GM12892 (cell line): ENCODE data around the gene RHOV.
A peak's percentile ranks its signal among the peaks of the same experiment; 100 is the strongest.

Source experiments
- DNase-seq: peaks from one replicate; pipeline ENCODE4 v3.0.0; 2011; ENCODE audit not compliant: insufficient read length
- FAIRE-seq: peaks from 2 replicates; lab custom pipeline; 2011; peaks lifted over from hg19 to GRCh38; lab: Jason Lieb, UNC
- POLR2A ChIP-seq: IDR thresholded peaks from 2 replicates; pipeline ENCODE4 v1.6.1; 2011; ENCODE audit warnings: low read depth, low read length, control low read depth
- POLR2AphosphoS5 ChIP-seq: IDR thresholded peaks from 2 replicates; pipeline ENCODE4 v1.6.1; 2011; ENCODE audit warnings: low read depth, low read length, control low read depth
- TAF1 ChIP-seq: IDR thresholded peaks from 2 replicates; pipeline ENCODE4 v1.6.1; 2011; ENCODE audit warnings: low read depth, mild to moderate bottlenecking, control low read depth, low read length, borderline replicate concordance

The RHOV gene

DNA sequence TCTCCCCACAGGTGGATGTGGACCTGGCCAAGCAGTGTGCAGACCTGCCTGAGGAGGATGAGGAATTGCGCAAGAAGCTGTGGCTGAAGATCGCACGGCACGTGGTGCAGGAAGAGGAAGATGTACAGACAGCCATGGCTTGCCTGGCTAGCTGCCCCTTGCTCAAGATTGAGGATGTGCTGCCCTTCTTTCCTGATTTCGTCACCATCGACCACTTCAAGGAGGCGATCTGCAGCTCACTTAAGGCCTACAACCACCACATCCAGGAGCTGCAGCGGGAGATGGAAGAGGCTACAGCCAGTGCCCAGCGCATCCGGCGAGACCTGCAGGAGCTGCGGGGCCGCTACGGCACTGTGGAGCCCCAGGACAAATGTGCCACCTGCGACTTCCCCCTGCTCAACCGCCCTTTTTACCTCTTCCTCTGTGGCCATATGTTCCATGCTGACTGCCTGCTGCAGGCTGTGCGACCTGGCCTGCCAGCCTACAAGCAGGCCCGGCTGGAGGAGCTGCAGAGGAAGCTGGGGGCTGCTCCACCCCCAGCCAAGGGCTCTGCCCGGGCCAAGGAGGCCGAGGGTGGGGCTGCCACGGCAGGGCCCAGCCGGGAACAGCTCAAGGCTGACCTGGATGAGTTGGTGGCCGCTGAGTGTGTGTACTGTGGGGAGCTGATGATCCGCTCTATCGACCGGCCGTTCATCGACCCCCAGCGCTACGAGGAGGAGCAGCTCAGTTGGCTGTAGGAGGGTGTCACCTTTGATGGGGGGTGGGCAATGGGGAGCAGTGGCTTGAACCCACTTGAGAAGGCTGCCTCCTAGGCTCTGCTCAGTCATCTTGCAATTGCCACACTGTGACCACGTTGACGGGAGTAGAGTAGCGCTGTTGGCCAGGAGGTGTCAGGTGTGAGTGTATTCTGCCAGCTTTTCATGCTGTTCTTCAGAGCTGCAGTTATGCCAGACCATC lies 28.8 kb upstream of the RHOV start:
- DNase-seq (no peak), FAIRE-seq (no peak)
- no peak for TF ChIP-seq POLR2AphosphoS5
- no peak for TF ChIP-seq POLR2A
- no peak for TF ChIP-seq TAF1

DNA sequence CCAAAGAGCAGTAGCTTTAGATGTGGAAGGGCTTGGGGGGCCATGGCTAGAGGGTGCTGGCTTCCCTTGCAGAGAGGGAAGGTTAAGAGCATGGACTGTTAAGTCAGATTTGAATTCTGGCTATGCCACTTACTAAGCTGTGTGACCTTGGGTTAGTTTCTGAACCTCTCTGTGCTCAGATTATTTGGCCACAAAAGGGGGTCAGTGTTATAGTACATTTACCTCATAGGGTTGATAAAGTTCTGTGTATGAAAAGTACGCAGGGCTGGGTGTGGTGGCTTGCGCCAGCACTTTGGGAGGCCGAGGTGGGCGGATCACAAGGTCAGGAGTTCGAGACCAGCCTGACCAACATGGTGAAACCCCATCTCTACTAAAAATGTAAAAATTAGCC lies 27.0 kb upstream of the RHOV start:
- FAIRE-seq = no peak
- DNase-seq = no peak
- TF ChIP-seq POLR2A = no peak

DNA sequence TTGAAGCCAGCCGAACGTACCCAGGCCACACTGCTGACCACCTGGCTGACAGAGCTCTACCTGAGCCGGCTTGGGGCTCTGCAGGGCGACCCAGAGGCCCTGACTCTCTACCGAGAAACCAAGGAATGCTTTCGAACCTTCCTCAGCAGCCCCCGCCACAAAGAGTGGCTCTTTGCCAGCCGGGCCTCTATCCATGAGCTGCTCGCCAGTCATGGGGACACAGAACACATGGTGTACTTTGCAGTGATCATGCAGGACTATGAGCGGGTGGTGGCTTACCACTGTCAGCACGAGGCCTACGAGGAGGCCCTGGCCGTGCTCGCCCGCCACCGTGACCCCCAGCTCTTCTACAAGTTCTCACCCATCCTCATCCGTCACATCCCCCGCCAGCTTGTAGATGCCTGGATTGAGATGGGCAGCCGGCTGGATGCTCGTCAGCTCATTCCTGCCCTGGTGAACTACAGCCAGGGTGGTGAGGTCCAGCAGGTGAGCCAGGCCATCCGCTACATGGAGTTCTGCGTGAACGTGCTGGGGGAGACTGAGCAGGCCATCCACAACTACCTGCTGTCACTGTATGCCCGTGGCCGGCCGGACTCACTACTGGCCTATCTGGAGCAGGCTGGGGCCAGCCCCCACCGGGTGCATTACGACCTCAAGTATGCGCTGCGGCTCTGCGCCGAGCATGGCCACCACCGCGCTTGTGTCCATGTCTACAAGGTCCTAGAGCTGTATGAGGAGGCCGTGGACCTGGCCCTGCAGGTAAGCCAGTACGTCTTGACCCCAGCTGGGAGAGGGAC lies 26.4 kb upstream of the RHOV start:
- no peak for DNase-seq
- FAIRE-seq = no peak
- no peak for TF ChIP-seq POLR2A
- no peak for TF ChIP-seq POLR2AphosphoS5
- TF ChIP-seq TAF1 = no peak

DNA sequence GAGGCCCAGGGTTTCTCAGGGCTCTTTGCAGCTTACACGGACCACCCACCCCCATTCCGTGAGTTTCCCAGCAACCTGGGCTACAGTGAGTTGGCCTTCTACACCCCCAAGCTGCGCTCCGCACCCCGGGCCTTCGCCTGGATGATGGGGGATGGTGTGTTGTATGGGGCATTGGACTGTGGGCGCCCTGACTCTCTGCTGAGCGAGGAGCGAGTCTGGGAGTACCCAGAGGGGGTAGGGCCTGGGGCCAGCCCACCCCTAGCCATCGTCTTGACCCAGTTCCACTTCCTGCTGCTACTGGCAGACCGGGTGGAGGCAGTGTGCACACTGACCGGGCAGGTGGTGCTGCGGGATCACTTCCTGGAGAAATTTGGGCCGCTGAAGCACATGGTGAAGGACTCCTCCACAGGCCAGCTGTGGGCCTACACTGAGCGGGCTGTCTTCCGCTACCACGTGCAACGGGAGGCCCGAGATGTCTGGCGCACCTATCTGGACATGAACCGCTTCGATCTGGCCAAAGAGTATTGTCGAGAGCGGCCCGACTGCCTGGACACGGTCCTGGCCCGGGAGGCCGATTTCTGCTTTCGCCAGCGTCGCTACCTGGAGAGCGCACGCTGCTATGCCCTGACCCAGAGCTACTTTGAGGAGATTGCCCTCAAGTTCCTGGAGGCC lies 25.6 kb upstream of the RHOV start:
- TF ChIP-seq POLR2AphosphoS5 (no peak), TAF1 (no peak), POLR2A (no peak)
- DNase-seq (no peak), FAIRE-seq (no peak)

- peak; percentile 65 for DNase-seq
- no peak for TF ChIP-seq POLR2AphosphoS5
- no peak for TF ChIP-seq POLR2A
- no peak for TF ChIP-seq TAF1
- no peak for FAIRE-seq
Measured at GRCh38 chr15:40894681-40895448, 20.8 kb upstream of the RHOV start.

DNA sequence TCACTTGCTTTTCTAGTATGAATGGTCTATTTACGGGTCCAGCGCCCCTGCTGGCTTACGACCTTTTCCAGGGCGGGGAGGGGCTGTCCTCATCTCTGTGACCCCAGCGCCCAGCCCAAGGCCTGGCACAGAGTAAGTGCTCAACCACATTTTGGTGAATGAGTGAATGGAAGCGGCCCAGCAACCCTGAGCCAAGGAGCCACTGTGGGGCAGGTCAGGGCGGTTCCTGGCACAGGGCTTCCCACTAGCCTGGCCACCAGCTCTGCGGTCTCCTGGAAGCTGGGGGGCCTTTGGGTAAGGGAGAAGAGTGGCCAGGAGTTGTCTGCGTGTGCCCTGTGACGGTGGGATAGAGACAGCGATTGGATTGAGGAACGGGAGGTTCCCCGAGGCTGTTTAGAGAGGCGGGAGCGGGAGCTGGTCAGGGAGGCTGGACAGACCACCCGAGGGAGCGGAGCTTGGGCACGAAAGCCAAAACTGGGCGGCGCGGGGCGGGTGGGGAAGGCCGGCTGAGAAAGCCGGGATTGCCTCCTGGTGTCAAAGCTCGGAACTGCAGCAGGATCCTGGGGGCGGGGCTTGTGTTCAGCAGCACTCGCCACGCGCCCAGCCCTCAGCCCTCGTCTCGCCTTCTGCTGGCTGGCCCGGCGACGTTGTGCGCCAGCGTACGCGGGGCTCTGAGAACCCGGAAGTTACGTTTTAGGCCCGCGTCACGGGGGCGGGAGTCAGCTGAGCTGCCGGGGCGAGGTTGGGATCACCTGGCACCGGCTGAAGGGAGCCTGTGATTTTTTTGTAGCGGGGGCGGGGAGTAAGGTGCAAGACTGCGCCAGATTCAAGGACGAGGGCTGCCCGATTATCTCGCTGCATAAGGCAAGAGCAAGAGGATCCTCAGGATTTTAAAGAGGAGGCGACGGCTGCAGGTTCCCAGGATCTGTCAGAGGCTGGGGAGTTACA lies 20.0 kb upstream of the RHOV start, which contains the start of gene VPS18:
Gene VPS18 (plus strand): TSS at position 718 of the 948 bp plus-strand sequence. CDS start 319 bp downstream, outside the sequence.
- FAIRE-seq (peak; percentile 96), DNase-seq (peak; percentile 93)
- TF ChIP-seq POLR2AphosphoS5 = 0 out of 2 replicates have a peak, but pooled peaks have one; percentile 25
- peak; percentile 54 for TF ChIP-seq POLR2A
- TF ChIP-seq TAF1 = peak; percentile 61; the same call in 1 of the 2 replicates

DNA sequence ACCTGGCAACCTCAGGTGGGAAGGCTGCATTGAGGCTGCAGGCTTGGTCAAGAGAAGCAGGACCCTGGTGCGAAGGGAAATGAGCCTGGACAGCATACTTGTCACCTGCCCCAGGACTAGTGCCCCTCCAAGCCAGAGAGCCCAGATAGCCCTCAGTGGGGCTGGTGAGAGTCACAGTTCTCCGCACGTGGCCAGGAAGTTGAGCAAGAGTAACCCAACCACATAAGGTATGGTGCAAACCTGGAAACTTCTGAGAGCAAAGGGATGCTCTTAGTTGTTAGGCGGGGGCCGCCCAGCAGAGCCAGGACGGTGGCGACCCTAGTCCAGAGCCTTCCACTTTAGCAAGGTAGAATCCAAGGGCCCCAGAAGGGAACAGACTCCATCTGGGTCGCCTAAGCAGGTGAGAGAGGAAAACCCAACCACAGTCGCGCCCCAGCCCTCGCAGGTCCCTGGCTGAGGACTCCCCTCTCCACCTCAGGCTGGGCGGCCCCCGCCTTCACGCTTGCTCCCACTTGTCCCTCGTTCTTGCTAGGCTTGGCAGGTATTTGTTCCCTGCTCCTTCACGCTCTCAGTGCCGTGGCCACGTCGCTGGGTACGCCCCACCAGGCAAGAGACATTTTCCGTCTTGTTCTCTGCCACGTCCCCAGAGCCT lies 19.1 kb upstream of the RHOV start:
- DNase-seq (no peak), FAIRE-seq (no peak)
- TF ChIP-seq POLR2A (no peak), TAF1 (no peak), POLR2AphosphoS5 (no peak)

GRCh38 chr15:40892447-40893012 lies 18.5 kb upstream of the RHOV start:
- no peak for TF ChIP-seq TAF1
- no peak for TF ChIP-seq POLR2A
- no peak for TF ChIP-seq POLR2AphosphoS5
- no peak for FAIRE-seq
- DNase-seq = no peak
